Osteocyte (in vitro differentiated cells): ENCODE results near the gene CTAGE4. TPM values are rescaled to one million over a fixed set of nuclear protein-coding genes. Genes with fewer than 3 reads are reported as not detected.
"Not testable (repeated sequence)": the region's sequence is repeated elsewhere in the genome, so short reads cannot be mapped to it uniquely, and the experiment has no call there.

Source experiments
- DNase-seq: peaks from one replicate; pipeline ENCODE4 v3.0.0; 2021; ENCODE audit warnings: mixed read lengths; ENCODE audit not compliant: unreplicated experiment; ENCODE audit errors: extremely low spot score
- H3K27ac Mint-ChIP-seq: one replicate; pipeline ENCODE4 v1.8.0; 2021; ENCODE audit warnings: mild to moderate bottlenecking, mixed read lengths; ENCODE audit not compliant: unreplicated experiment
- H3K27me3 Mint-ChIP-seq: one replicate; pipeline ENCODE4 v1.8.0; 2021; ENCODE audit warnings: mixed read lengths; ENCODE audit not compliant: unreplicated experiment
- H3K36me3 Mint-ChIP-seq: one replicate; pipeline ENCODE4 v1.8.0; 2021; ENCODE audit warnings: mixed read lengths; ENCODE audit not compliant: unreplicated experiment
- H3K4me1 Mint-ChIP-seq: one replicate; pipeline ENCODE4 v1.8.0; 2021; ENCODE audit warnings: mixed read lengths; ENCODE audit not compliant: unreplicated experiment
- H3K4me3 Mint-ChIP-seq: one replicate; pipeline ENCODE4 v1.8.0; 2021; ENCODE audit warnings: mild to moderate bottlenecking, moderate library complexity, mixed read lengths; ENCODE audit not compliant: unreplicated experiment
- H3K9me3 Mint-ChIP-seq: one replicate; pipeline ENCODE4 v1.8.0; 2021; ENCODE audit warnings: mixed read lengths; ENCODE audit not compliant: unreplicated experiment
- total RNA-seq: library from RNA; stranded (reverse); gene quantifications from 2 replicates; pipeline ENCODE4 v1.2.1, GENCODE V29; 2021
- TF ChIP-seq, protein P1 (sequence below): fragments of 200-600 bp; sonication (generic); IDR thresholded peaks from 2 replicates; pipeline ENCODE4 v1.5.0; 2021; ENCODE audit warnings: antibody characterized with exemption, mild to moderate bottlenecking, moderate library complexity

Gene CTAGE4
- total RNA-seq, 1 donor from 2014 or later, result 1.3 TPM

DNA sequence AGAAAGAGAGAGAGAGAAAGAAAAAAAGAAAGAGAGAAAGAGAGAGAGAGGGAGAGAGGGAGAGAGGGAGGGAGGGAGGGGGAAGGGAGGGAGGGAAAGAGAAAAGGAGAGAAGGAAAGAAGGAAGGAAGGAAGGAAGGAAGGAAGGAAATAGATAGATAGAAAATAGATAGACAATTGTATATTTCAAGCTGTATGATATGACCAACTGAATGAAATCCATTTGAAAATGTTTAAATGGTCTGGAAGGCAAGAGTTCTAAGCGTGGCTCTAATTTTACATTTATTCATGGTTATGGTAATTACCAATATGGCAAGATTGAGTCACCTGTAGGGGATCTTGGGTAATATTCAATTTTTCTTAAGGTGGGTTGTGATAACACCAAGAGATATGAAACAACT, 24.4 kb upstream of the CTAGE4 start:
- H3K27me3 Mint-ChIP-seq, result peaks cover 10% of the 10 kb centered on the region
- TF ChIP-seq, protein P1, sequence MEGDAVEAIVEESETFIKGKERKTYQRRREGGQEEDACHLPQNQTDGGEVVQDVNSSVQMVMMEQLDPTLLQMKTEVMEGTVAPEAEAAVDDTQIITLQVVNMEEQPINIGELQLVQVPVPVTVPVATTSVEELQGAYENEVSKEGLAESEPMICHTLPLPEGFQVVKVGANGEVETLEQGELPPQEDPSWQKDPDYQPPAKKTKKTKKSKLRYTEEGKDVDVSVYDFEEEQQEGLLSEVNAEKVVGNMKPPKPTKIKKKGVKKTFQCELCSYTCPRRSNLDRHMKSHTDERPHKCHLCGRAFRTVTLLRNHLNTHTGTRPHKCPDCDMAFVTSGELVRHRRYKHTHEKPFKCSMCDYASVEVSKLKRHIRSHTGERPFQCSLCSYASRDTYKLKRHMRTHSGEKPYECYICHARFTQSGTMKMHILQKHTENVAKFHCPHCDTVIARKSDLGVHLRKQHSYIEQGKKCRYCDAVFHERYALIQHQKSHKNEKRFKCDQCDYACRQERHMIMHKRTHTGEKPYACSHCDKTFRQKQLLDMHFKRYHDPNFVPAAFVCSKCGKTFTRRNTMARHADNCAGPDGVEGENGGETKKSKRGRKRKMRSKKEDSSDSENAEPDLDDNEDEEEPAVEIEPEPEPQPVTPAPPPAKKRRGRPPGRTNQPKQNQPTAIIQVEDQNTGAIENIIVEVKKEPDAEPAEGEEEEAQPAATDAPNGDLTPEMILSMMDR, result no peak
- no peaks in the 10 kb centered on the region for H3K36me3 Mint-ChIP-seq
- no peak for DNase-seq
- no peak overlapping the region for H3K27ac Mint-ChIP-seq
- H3K4me1 Mint-ChIP-seq, result no peaks in the 10 kb centered on the region
- H3K9me3 Mint-ChIP-seq, result no peaks in the 10 kb centered on the region
- H3K4me3 Mint-ChIP-seq, result no peak overlapping the region

DNA sequence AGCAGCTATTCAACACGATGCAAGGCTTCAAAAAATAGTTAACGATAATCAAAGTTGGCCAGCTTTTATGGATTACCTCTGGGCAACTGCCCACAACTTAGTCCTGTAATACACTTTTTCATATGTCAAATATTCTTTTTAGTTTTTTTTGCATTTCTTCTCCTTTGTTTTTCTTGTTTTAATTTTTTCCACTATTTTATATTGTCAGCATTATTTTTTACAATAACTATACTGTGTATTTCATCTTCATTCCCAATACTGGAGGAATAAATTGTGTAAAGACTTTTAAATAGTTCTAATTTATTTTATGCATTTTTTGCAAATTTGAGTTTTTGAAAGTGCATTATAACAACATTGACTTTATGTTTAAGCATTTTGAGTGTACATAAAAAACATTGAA, 18.5 kb upstream of the CTAGE4 start:
- peaks cover 5% of the 10 kb centered on the region for H3K27me3 Mint-ChIP-seq
- no peaks in the 10 kb centered on the region for H3K36me3 Mint-ChIP-seq
- no peak overlapping the region for H3K4me3 Mint-ChIP-seq
- TF ChIP-seq, protein P1, result no peak
- no peaks in the 10 kb centered on the region for H3K9me3 Mint-ChIP-seq
- no peaks in the 10 kb centered on the region for H3K4me1 Mint-ChIP-seq
- no peak overlapping the region for H3K27ac Mint-ChIP-seq
- DNase-seq, result no peak

DNA sequence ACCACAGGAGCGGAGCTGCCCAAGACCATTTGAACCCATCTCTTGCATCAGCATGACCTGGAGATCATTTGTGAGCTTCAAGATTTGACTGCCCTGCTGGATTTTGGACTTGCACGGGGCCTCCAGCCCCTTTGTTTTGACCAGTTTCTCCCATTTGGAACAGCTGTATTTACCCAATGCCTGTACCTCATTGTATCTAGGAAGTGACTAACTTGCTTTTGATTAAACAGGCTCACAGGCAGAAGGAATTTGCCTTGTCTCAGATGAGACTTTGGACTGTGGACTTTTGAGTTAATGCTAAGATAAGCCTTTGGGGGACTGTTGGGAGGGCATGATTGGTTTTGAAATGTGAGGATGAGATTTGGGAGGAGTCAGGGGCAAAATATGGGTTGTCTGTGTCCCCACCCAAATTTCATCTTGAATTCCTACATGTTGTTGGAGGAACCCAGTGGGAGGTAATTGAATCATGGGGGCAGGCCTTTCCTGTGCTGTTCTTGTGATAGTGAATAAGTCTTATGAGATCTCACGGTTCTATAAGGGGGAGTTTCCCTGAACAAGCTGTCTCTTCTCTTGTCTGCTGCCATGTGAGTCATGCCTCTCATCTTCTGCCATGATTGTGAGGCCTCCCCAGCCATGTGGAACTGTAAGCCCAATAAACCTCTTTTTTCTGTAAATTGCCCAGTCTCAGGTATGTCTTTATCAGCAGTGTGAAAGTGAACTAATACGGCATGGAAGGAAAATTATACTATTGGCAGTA, 11.5 kb upstream of the CTAGE4 start:
- H3K36me3 Mint-ChIP-seq, H3K9me3 Mint-ChIP-seq, DNase-seq, H3K4me3 Mint-ChIP-seq, H3K27ac Mint-ChIP-seq, H3K4me1 Mint-ChIP-seq: not testable (repeated sequence)
- H3K27me3 Mint-ChIP-seq, result peaks cover 17% of the 10 kb centered on the region

DNA sequence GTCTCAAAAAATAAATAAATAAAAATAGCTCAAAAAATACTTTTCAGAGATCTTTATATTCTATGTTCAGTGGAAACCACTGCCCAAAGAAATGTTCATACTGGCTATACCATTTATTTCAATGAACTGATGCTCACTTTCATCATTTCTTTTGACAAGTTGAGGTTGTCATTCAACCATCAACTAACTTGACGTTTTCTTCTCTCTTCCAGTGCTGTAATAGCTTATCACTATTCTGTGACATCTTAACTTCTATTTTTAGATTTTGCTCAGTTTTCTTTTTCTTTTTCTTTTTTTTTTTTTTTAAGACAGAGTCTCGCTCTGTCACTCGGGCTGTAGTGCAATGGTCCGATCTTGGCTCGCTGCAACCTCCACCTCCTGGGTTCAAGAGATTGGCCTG, 8.7 kb upstream of the CTAGE4 start:
- H3K27ac Mint-ChIP-seq, result no peak overlapping the region
- no peaks in the 10 kb centered on the region for H3K36me3 Mint-ChIP-seq
- DNase-seq, result no peak
- H3K4me1 Mint-ChIP-seq, result no peaks in the 10 kb centered on the region
- TF ChIP-seq, protein P1, result no peak
- H3K4me3 Mint-ChIP-seq, result no peak overlapping the region
- no peaks in the 10 kb centered on the region for H3K9me3 Mint-ChIP-seq
- peaks cover 24% of the 10 kb centered on the region for H3K27me3 Mint-ChIP-seq

DNA sequence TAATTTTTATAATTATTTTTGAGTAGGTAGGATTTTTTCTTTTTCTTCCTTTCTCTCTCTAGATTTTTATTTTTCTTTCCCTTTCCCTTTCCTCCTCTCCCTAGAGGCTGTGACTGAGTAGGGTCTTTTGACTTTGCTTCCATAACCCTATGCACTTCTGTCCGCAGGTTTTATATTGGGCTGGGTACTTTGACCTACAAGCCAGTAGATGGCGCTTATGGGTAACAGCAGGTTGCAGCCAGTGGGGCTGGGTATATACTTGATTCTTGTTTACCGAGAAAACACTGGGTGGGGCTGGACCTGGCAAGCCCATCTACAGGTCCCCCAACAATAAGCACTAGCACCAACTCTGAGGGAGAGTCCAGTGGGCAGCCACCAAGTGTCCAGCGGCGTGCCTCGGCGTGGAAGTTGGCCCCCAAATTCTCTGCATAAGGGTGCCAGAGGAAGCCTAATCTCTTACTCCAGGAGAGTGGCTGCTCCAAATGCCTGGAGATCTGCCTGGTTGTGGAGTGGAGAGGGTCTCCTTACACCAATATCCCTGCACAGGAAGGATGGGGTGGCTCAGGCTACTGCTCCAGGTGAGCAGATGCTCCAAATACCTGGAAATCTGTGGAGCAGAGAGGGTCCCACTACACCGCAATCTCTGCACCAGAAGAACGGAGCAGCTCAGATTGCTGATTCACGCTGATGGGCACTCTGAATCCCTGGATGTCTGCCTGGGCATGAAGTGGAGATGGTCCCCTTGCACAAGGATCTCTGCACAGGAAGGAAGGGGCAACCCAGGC, 4.7 kb upstream of the CTAGE4 start:
- TF ChIP-seq, protein P1, result peak; percentile 55
- peaks cover 17% of the 10 kb centered on the region for H3K27me3 Mint-ChIP-seq
- H3K4me3 Mint-ChIP-seq, H3K36me3 Mint-ChIP-seq, DNase-seq, H3K9me3 Mint-ChIP-seq, H3K27ac Mint-ChIP-seq, H3K4me1 Mint-ChIP-seq: not testable (repeated sequence)

DNA sequence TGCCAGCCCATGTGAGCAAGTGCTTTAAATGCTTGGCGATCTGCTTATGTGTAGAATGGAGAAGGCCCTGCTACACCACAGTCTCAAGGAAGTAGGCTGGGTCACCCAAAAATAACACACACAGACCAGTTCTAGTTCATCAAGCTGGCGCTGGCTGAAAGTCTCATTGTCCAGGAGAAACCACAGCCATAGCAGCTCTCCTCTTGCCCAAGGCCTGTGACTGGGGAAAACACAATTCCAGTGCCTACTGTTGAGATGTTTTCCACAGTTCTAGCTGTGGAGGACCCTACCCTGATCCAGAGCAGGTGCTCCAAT, 4.1 kb upstream of the CTAGE4 start:
- H3K36me3 Mint-ChIP-seq, H3K4me1 Mint-ChIP-seq, H3K27ac Mint-ChIP-seq, H3K9me3 Mint-ChIP-seq, H3K4me3 Mint-ChIP-seq, DNase-seq: not testable (repeated sequence)
- H3K27me3 Mint-ChIP-seq, result peaks cover 14% of the 10 kb centered on the region

DNA sequence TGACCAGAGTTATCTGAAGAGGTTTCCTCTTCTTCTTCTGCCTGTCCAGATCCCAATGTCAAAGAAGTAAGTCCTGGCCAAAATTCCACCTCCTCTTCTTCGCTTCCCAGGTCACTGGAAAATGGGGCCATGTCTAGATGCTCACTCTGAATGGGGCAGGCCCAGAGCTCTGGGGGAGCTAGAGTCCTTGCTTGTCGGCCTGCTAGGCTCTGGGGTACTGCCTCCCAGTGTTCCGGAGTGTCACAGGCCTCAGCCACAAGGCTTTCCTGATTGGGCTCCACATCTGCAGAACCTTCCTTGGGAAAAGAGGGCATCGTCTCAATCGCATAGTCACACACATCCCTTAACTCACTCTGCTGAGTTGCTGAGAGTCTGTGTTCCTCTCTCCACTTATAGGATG, 4.6 kb downstream of the CTAGE4 start:
- not testable (repeated sequence) for H3K36me3 Mint-ChIP-seq, H3K9me3 Mint-ChIP-seq, H3K4me3 Mint-ChIP-seq, H3K4me1 Mint-ChIP-seq, H3K27ac Mint-ChIP-seq, H3K27me3 Mint-ChIP-seq, DNase-seq

DNA sequence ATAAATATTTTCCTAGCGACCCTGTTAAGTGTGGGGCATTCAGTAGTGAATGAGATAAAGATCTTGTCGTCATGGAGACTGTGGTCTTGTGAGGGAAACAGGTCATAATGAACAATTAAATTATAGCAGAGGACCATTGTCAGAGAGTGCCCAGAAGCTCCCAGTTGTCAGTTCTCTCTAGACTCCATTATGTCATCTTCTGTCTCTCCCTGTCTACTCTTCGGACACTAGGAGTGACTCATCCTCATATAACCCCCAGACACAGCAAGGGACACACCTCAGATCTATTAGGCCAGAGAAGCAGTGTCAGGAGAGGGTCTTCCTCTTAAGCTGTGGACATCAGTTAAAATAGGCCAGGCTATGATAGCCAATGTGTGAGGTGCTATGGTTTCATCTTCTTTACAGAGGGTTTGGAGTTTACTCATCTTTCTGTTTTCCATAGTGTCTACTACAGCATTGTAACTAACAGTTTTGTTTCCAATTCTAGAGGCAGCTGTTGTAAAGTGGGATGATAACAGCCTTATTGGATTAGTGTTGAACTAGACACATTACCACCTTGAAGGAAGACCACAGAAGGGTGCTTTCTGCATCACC, 5.4 kb downstream of the CTAGE4 start:
- H3K27ac Mint-ChIP-seq, DNase-seq, H3K36me3 Mint-ChIP-seq, H3K4me3 Mint-ChIP-seq, H3K27me3 Mint-ChIP-seq, H3K4me1 Mint-ChIP-seq, H3K9me3 Mint-ChIP-seq: not testable (repeated sequence)
